Renal pelvis (tissue), 4 donors: Measurements from ENCODE around the gene KRT4. TPM values are rescaled to one million over a fixed set of nuclear protein-coding genes. Genes with fewer than 3 reads are reported as not detected.

ENCODE experiments used
- DNase-seq: peaks from one replicate; pipeline ENCODE4 v3.0.0-alpha.2; 2013
- polyA plus RNA-seq, 3 donors: library from polyadenylated mRNA; unstranded; fragments of 120-200 nt; gene quantifications; one replicate each; pipeline ENCODE4 v1.2.1, GENCODE V29; 2013; ENCODE audit not compliant: insufficient read length in 3 of 3

Gene KRT4
- polyA plus RNA-seq, 3 donors = 0.40 to 0.65 (median 0.51) TPM

- no peak for DNase-seq
These were observed 9.0 kb upstream of the KRT4 start for GRCh38 chr12:52822771-52823510.

- DNase-seq = no peak
These were observed 8.1 kb upstream of the KRT4 start for GRCh38 chr12:52821826-52822660.

DNA sequence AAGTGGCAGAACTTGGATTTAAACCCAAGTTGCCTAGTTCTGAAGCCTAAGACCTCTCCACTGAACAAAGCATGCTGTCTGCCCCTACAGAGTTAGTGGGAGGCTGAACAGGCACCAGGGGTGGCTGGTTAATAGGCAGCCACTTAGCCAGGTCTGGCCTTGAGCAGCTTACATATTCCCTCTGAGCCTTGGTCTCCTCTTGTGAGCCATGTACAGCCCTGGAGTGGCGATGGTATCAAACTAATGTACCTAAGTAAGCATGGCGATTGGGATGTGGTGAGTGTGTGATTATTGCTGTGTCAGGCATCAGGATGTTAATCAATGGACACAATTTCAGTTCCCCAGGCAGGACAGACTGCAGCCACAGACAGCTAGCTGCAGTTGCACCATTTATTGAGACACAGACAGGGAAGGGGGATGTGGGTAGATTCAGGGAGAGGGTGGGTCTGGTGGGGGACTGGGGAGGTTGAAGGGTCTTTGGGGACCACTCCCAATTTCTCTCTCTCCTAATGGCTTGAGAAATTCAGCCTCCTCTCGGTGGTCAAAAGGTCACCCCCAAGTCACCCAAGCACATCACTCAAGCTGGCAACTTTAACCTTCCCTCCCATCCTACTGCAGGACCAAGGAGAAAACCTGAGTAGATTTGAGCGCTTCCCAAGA, 7.3 kb upstream of the KRT4 start:
- DNase-seq = no peak

DNA sequence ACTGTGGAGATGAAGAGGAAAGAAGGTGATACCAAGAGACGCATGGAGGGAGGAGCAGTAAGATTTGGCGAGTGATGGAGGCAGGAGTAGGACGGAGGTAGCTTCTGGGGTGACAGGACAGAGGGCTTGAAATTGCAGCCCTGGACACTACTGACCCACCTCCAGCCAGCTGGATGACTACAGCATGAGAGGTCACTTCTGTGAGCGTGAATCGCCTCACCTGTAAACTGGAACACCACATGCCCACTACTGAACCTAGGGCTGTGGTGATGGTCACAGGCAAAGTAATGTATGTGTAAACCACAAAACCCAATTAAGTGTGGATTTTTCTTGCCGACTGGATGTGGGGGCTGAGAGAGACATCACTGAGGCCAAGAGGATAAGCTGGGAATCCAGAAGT, 6.6 kb upstream of the KRT4 start:
- no peak for DNase-seq

DNA sequence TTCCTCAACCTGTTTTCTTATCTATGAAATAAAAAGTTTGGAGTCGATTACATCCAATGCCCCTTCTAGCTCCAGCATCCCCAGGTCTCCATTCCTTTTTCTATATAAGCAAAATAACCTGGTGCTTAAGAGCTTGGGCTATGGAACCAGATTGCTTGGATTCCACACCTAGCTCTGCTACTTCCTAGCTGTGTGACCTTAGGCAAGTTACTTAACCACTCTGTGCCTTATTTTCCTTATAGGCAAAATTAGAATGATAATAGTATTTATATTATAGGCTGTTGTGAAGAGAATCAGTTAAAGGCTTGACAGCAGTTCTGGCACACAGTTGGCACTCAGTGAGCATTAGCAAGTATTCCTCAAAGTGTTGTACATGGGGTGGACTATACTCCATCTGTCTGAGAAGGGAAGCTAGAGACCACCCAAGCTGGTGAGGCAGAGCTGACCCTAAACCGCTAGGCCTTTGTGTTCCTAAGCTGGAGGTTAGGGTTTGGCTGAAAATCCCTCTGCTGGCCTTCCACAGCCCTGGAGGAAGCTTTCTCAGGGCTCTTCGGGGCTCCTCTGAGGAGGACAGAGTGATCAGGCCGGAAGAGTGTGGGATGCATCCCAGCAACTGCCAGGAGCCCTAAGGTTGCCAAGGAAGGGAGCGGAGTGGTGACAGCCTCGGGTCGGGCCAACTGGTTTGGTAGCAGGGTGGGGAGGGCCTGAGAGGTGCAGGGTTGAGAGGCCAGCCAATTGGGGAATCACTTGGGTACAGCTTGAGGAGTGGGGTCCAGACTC, 6.0 kb upstream of the KRT4 start:
- DNase-seq = no peak

DNA sequence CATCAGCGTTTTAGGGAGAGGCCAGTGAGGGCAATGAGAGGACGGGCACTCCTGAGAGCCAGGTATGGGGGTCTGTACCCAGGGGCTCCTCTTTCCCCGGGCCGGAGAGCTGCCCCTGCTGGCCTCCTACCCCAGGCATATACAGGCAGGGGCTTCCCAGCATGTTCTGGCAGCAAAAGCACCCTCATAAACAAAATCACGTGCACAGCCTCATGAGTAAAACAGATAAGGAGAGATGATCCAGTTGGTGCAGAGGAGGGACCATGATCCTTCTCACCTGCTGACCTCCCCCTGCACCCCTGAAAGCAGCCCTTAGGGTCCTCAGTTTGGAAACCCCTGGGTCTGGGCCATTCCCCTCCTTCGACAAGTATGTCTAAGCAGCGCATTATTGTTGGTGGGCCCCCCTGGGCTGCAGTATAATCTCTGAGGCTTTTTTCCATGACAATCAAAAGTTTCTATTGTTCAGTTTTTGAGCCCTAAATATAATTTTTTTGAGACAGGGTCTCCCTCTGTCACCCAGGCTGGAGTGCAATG, 5.0 kb upstream of the KRT4 start:
- DNase-seq = no peak

DNA sequence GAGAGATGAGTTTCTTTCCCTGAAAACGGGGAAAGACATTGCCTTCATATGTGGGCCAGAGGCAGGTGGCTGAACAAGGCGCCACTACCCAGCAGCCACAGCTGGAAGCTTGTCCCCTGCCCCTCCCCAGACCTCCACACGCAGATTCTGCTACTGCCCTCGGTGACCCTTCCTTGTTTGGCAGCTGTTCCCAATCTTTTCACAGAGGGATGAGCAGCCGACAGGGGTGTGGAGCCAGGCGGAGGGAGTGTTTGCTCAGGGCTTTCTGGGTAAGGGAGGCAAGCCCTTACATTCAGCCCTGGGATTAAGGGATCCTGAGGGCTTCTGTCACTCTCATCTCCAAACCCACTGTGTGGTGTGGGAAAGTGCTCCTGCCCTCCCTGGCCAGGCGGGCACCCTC, 4.5 kb upstream of the KRT4 start:
- DNase-seq = no peak

- DNase-seq = no peak
These were observed 3.9 kb upstream of the KRT4 start for GRCh38 chr12:52817699-52818238.

DNA sequence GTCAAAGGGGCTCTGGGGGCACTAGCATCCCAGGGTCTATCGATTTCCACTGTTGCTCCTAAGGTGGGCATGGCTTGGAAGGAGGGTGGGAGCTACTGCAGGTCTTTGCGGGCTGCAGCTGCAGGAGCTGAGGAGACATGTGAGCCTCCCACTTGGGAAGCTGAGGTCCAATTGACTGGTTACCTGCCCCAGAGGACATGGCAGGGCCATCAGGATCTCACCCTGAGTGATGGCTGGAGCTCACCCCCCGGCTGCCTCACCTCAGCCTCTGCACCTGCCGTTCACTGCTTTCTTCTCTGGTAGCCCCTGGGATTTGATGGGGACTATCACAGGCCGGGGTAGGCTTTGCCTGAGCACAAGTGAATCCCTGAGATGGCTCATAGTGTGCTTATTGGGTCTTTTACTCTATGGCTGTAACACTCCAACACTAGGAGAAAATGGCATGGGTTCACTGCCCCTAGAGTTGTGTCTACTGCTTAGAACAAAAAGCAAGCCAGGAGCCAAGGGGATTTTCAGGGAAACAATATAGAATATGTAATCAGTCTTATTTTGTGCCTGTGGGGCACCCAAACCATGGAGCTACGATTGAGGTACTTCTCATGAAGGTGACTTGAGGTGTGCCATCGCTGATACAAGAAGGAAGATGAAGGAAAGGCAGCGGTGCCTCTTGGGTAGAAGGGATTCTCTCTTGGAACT, 3.2 kb upstream of the KRT4 start:
- DNase-seq = no peak

GRCh38 chr12:52815676-52816588, 2.0 kb upstream of the KRT4 start:
- DNase-seq = no peak

GRCh38 chr12:52815161-52815560, 1.2 kb upstream of the KRT4 start:
- no peak for DNase-seq

GRCh38 chr12:52814710-52815155, 817 bp upstream of the KRT4 start:
- DNase-seq = no peak

GRCh38 chr12:52813203-52813819, 605 bp downstream of the KRT4 start:
- no peak for DNase-seq

DNA sequence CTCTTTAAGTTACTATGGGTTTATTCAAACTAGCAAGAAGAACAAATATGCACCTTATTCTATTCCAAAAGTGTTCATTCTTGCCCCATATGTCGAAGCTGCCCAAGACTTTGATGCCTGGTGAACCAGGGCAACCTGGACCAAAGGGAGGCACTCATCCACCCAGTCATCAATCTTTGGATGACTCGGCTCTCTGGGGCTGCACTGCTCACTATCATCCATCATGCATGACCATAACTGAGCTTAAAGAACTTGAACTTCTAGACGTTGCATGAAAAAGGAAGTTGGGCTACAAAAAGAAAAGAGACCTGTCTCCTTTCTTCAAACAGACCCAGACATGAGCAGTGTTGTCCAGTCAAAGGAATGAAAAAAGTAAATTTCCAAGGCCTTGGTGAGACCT, 1.2 kb downstream of the KRT4 start:
- DNase-seq = no peak

GRCh38 chr12:52812073-52812400, 1.9 kb downstream of the KRT4 start:
- no peak for DNase-seq

DNA sequence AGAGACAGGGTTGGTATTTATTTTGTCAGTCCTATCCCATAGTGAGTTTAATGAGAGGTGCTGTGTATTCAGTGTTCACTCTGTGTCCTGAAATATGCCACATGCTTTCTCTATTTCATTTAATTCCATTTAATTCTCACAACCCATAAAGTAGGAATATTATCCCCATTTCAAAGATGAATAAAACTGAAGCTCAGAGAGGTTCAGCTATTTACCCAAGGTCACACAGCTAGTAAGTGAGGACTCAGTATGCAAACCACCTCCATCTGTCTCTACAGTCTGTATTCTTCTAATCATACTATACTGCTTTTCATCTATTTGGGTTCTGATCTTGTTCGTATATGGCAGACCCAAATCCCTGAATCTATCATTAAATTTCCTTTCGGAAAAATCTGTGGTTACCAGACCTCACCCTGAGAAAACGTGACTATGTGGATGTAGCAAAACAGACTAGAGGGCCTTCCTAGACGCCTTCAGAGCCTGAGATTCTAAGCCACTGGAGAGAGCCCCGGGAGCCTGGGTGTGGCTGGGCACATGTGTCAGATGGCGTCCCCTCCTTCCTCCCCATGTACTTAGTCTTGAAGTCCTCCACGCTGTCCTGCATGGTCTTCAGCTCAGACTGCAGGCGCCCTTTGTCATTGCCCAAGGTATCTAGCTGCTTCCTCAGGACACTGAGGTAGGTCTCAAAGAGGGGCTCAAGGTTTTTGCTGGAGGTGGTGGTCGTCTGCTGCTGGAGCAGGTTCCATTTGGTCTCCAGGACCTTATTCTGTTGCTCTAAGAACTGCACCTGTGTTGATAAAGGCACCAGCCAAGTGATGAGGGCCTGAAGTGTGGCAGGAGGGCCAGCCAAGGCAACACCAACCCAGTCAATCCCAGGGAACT, 2.5 kb downstream of the KRT4 start:
- no peak for DNase-seq

DNA sequence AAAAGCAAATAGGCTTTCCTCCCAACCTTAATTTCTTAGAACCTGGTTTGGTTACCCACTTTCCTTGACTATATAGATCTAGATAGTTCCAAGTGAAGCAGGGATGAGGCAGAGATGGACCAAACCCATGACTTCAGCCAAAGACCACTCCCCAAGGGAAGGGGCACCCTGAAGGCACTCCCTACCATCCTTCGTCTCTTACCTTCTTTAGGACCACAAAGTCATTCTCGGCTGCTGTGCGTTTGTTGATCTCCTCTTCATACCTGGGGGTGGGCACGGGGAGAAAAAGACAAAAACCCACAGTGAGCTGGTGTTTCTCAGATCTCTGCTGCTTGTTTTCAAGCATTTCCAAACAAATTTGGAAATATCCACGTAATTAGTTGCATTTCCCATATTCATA, 3.4 kb downstream of the KRT4 start:
- DNase-seq = no peak

GRCh38 chr12:52809166-52809565, 4.8 kb downstream of the KRT4 start:
- no peak for DNase-seq
